Left renal cortex interstitium (tissue), 4 donors: ENCODE measurements around the gene GBA2. TPM values are rescaled to one million over a fixed set of nuclear protein-coding genes. Genes with fewer than 3 reads are reported as not detected.

Experiments used
- DNase-seq, 4 donors: peaks; one replicate each; pipeline ENCODE4 v3.0.0-alpha.2; 2013; ENCODE audit warnings: low read depth in 4 of 4, low spot score in 2 of 4, missing footprints in 1 of 4
- polyA plus RNA-seq, 4 donors: library from polyadenylated mRNA; unstranded; fragments of 120-200 nt; gene quantifications; one replicate each; pipeline ENCODE4 v1.2.1, GENCODE V29; 2013; ENCODE audit not compliant: insufficient read length in 4 of 4

GBA2 gene
- polyA plus RNA-seq, 4 donors: 91.6 to 145 (median 116) TPM

GRCh38 chr9:35767458-35767857 is 18.4 kb upstream of the GBA2 start:
- DNase-seq: no peak

GRCh38 chr9:35766997-35767396 is 18.0 kb upstream of the GBA2 start:
- no peak for DNase-seq

GRCh38 chr9:35763803-35764202 is 14.8 kb upstream of the GBA2 start:
- no peak for DNase-seq

GRCh38 chr9:35763181-35763580 is 14.2 kb upstream of the GBA2 start:
- DNase-seq: no peak

GRCh38 chr9:35760651-35761050 is 11.6 kb upstream of the GBA2 start:
- DNase-seq: no peak

GRCh38 chr9:35759795-35760194 is 10.8 kb upstream of the GBA2 start:
- no peak for DNase-seq

- no peak for DNase-seq
Measured at GRCh38 chr9:35758475-35759050, 9.5 kb upstream of the GBA2 start.

- no peak for DNase-seq
Measured at GRCh38 chr9:35757892-35758275, 8.9 kb upstream of the GBA2 start.

GRCh38 chr9:35757226-35757891 is 8.3 kb upstream of the GBA2 start:
- no peak for DNase-seq

GRCh38 chr9:35756275-35757225 is 7.5 kb upstream of the GBA2 start:
- DNase-seq: peak in 2 of 4 donors; percentile 53 to 58

GRCh38 chr9:35755071-35755470 is 6.0 kb upstream of the GBA2 start:
- DNase-seq: no peak

GRCh38 chr9:35754264-35754663 is 5.2 kb upstream of the GBA2 start, which contains the start of gene MSMP:
Gene MSMP, minus strand, starts transcription at chr9:35754276. Its CDS starts 147 bp downstream, at chr9:35754129.
- no peak for DNase-seq

- DNase-seq: no peak
Measured at GRCh38 chr9:35753466-35753865, 4.4 kb upstream of the GBA2 start.

GRCh38 chr9:35750256-35750531 is 1.2 kb upstream of the GBA2 start:
- no peak for DNase-seq

GRCh38 chr9:35749515-35750255 is 657 bp upstream of the GBA2 start:
- no peak for DNase-seq

- DNase-seq: no peak
Measured at GRCh38 chr9:35748242-35748857, 678 bp downstream of the GBA2 start.

GRCh38 chr9:35746583-35746982 is 2.4 kb downstream of the GBA2 start:
- DNase-seq: no peak

GRCh38 chr9:35745569-35745968 is 3.5 kb downstream of the GBA2 start:
- no peak for DNase-seq

GRCh38 chr9:35743880-35744518 is 5.0 kb downstream of the GBA2 start:
- DNase-seq: no peak

- no peak for DNase-seq
Measured at GRCh38 chr9:35743452-35743851, 5.6 kb downstream of the GBA2 start.
